HepG2 (cell line): ENCODE measurements around the gene TP73. TPM values are rescaled to one million over a fixed set of nuclear protein-coding genes. Genes with fewer than 3 reads are reported as not detected.

Source experiments
- MED1 ChIP-seq: sonication (generic); formaldehyde crosslinking; IDR thresholded peaks from 2 replicates; pipeline ENCODE4 v1.4.0; 2020; ENCODE audit warnings: missing genetic modification reagents
- MYC ChIP-seq: sonication (generic); formaldehyde crosslinking; IDR thresholded peaks from 2 replicates; pipeline ENCODE4 v1.9.0; 2021; ENCODE audit warnings: missing genetic modification reagents, borderline replicate concordance
- NR2F6 ChIP-seq, 2 experiments: IDR thresholded peaks; 2 replicates each; pipeline ENCODE4 v1.6.1; 2016; ENCODE audit warnings: antibody characterized with exemption in 1 of 2, mild to moderate bottlenecking in 1 of 2
- SAP130 ChIP-seq: IDR thresholded peaks from 2 replicates; pipeline ENCODE4 v1.6.1; 2016; ENCODE audit warnings: low read depth
- SIX1 ChIP-seq: sonication (generic); formaldehyde crosslinking; IDR thresholded peaks from 2 replicates; pipeline ENCODE4 v1.4.0; 2020; ENCODE audit warnings: missing genetic modification reagents, borderline replicate concordance
- TBX2 ChIP-seq: sonication (generic); formaldehyde crosslinking; IDR thresholded peaks from 2 replicates; pipeline ENCODE4 v1.5.0; 2020; ENCODE audit warnings: missing genetic modification reagents, mild to moderate bottlenecking, borderline replicate concordance
- TSC22D2 ChIP-seq: sonication (generic); formaldehyde crosslinking; IDR thresholded peaks from 2 replicates; pipeline ENCODE4 v1.5.1; 2020; ENCODE audit warnings: missing genetic modification reagents, mild to moderate bottlenecking, borderline replicate concordance
- ZNF333 ChIP-seq: sonication (generic); formaldehyde crosslinking; IDR thresholded peaks from 2 replicates; pipeline ENCODE4 v1.4.0; 2020; ENCODE audit warnings: mild to moderate bottlenecking, missing genetic modification reagents, borderline replicate concordance
- ZNF530 ChIP-seq: sonication (generic); formaldehyde crosslinking; IDR thresholded peaks from 2 replicates; pipeline ENCODE4 v1.5.0; 2020; ENCODE audit warnings: low read depth, mild to moderate bottlenecking, missing genetic modification reagents
- ZNF773 ChIP-seq: sonication (generic); formaldehyde crosslinking; IDR thresholded peaks from 2 replicates; pipeline ENCODE4 v1.4.0; 2020; ENCODE audit warnings: missing genetic modification reagents, borderline replicate concordance
- ZNF891 ChIP-seq: sonication (generic); formaldehyde crosslinking; IDR thresholded peaks from 2 replicates; pipeline ENCODE4 v1.5.0; 2020; ENCODE audit warnings: mild to moderate bottlenecking, missing genetic modification reagents
- polyA plus RNA-seq, 8 experiments: library from polyadenylated mRNA; depleted of rRNA in 3 of 8; stranded (reverse) in 7 of 8; unstranded in 1 of 8; fragments of >200 nt; fragmentation: Illumina TruSeq in 4 of 8; extraction: Trizol in 4 of 8; gene quantifications; 2 replicates each; pipeline versions ENCODE4 v1.2.1 to v1.2.3, GENCODE V29; 2011 to 2016; ENCODE audit warnings: low read depth in 4 of 8, missing spikeins in 1 of 8, mixed read lengths in 1 of 8; ENCODE audit not compliant: insufficient read depth in 1 of 8
- total RNA-seq, 5 experiments: library from RNA; depleted of rRNA; stranded (reverse); fragments of >200 nt; fragmentation: Illumina TruSeq; extraction: Trizol; gene quantifications; 2 replicates each; pipeline ENCODE4 v1.2.3, GENCODE V29; 2016; ENCODE audit warnings: low read depth in 1 of 5
- TF ChIP-seq, protein P1 (sequence below): sonication (generic); formaldehyde crosslinking; conservative IDR thresholded peaks from 2 replicates; pipeline ENCODE4 v1.4.0; 2020; ENCODE audit warnings: mild to moderate bottlenecking, missing genetic modification reagents, moderate library complexity

Gene TP73
- total and polyA plus RNA-seq, 2 of the 13 experiments (the other 11 are each of a cell fraction or from before 2014, with no cell fraction given): 0.49 to 1.1 TPM

DNA sequence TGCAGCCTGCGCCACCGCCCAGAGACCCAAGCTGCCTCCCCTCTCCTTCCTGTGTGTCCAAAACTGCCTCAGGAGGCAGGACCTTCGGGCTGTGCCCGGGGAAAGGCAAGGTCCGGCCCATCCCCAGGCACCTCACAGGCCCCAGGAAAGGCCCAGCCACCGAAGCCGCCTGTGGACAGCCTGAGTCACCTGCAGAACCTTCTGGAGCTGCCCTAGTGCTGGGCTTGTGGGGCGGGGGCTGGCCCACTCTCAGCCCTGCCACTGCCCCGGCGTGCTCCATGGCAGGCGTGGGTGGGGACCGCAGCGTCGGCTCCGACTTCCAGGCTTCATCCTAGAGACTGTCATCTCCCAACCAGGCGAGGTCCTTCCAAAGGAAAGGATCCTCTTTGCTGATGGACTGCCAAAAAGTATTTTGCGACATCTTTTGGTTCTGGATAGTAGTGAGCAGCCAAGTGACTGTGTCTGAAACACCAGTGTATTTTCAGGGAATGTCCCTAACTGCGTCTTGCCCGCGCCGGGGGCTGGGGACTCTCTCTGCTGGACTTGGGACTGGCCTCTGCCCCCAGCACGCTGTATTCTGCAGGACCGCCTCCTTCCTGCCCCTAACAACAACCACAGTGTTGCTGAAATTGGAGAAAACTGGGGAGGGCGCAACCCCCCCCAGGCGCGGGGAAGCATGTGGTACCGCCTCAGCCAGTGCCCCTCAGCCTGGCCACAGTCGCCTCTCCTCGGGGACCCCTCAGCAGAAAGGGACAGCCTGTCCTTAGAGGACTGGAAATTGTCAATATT is 81.0 kb downstream of the TP73 start (continued):
- TF ChIP-seq ZNF773 (CRISPR knock-in tag) (no peak), TBX2 (CRISPR knock-in tag) (peak; percentile 22; the same call in 1 of the 2 replicates), MED1 (peak; percentile 60), SIX1 (peak; percentile 20; the same call in 1 of the 2 replicates), ZNF333 (CRISPR knock-in tag) (0 out of 2 replicates have a peak, but pooled peaks have one; percentile 23), ZNF530 (no peak), TSC22D2 (CRISPR knock-in tag) (no peak), NR2F6 (IDR thresholded peaks at IDR 0.05) (peak; percentile 50; the same call in 1 of the 2 replicates), NR2F6 (CRISPR knock-in tag; IDR thresholded peaks at IDR 0.05) (peak; percentile 75), MYC (peak; percentile 81; the same call in 1 of the 2 replicates), SAP130 (CRISPR knock-in tag) (peak; percentile 65), ZNF891 (CRISPR knock-in tag) (0 out of 2 replicates have a peak, but pooled peaks have one; percentile 30)
- TF ChIP-seq, protein P1, sequence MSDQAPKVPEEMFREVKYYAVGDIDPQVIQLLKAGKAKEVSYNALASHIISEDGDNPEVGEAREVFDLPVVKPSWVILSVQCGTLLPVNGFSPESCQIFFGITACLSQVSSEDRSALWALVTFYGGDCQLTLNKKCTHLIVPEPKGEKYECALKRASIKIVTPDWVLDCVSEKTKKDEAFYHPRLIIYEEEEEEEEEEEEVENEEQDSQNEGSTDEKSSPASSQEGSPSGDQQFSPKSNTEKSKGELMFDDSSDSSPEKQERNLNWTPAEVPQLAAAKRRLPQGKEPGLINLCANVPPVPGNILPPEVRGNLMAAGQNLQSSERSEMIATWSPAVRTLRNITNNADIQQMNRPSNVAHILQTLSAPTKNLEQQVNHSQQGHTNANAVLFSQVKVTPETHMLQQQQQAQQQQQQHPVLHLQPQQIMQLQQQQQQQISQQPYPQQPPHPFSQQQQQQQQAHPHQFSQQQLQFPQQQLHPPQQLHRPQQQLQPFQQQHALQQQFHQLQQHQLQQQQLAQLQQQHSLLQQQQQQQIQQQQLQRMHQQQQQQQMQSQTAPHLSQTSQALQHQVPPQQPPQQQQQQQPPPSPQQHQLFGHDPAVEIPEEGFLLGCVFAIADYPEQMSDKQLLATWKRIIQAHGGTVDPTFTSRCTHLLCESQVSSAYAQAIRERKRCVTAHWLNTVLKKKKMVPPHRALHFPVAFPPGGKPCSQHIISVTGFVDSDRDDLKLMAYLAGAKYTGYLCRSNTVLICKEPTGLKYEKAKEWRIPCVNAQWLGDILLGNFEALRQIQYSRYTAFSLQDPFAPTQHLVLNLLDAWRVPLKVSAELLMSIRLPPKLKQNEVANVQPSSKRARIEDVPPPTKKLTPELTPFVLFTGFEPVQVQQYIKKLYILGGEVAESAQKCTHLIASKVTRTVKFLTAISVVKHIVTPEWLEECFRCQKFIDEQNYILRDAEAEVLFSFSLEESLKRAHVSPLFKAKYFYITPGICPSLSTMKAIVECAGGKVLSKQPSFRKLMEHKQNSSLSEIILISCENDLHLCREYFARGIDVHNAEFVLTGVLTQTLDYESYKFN (CRISPR knock-in tag): peak; percentile 93
